BJ (cell line): ENCODE measurements around the gene SLC27A4. TPM values are rescaled to one million over a fixed set of nuclear protein-coding genes. Genes with fewer than 3 reads are reported as not detected.

Experiments used
- CTCF ChIA-PET: fragments of 350-600 bp; formaldehyde crosslinking; extraction: SDS; loops from one replicate; lab custom pipeline; 2021; ENCODE audit warnings: antibody characterized with exemption, inconsistent platforms; lab: Yijun Ruan, JAX
- POLR2A ChIA-PET: fragments of 300-600 bp; sonication (Branson Sonifier 250); formaldehyde crosslinking; extraction: SDS; loops from one replicate; lab custom pipeline; 2021; ENCODE audit warnings: antibody characterized with exemption; lab: Charles Lee
- DNase-seq: peaks from one replicate; pipeline ENCODE4 v3.0.0-alpha.2; 2011; ENCODE audit warnings: low read depth
- H3K27me3 ChIP-seq: 2 replicates; pipeline ENCODE4 v1.6.0; 2011; ENCODE audit warnings: low read length; ENCODE audit not compliant: control insufficient read depth, insufficient read depth
- H3K36me3 ChIP-seq: 2 replicates; pipeline ENCODE4 v1.5.1; 2011; ENCODE audit warnings: low read length; ENCODE audit not compliant: control insufficient read depth, insufficient read depth
- H3K4me3 ChIP-seq: 2 replicates; pipeline ENCODE4 v1.5.1; 2011; ENCODE audit warnings: low read depth, mild to moderate bottlenecking, control low read depth, low read length
- polyA plus RNA-seq: library from polyadenylated mRNA; depleted of rRNA; stranded (reverse); fragments of >200 nt; gene quantifications from 2 replicates; pipeline ENCODE4 v1.2.3, GENCODE V29; 2011; rRNA removed
- TF ChIP-seq, protein P1 (sequence below): IDR thresholded peaks from 2 replicates; pipeline ENCODE4 v1.5.1; 2011; ENCODE audit warnings: low read depth, mild to moderate bottlenecking, control low read depth, inconsistent platforms, low read length, moderate library complexity; ENCODE audit not compliant: insufficient read depth

Gene SLC27A4
- polyA plus RNA-seq, 1 experiment, result 15.2 TPM

- POLR2A ChIA-PET, result no interaction called here
- Histone ChIP-seq H3K27me3 (peaks cover 2% of the 10 kb centered on the region; the same call in 1 of the 2 replicates), H3K4me3 (no peak overlapping the region), H3K36me3 (no peaks in the 10 kb centered on the region)
- CTCF ChIA-PET, result interaction anchor here (1.4 to 10.5 kb wide), 4 partner anchors 11 to 112 kb away, joined by 6 to 108 read pairs (median 28); no protein-coding TSS in a partner anchor
- TF ChIP-seq, protein P1, sequence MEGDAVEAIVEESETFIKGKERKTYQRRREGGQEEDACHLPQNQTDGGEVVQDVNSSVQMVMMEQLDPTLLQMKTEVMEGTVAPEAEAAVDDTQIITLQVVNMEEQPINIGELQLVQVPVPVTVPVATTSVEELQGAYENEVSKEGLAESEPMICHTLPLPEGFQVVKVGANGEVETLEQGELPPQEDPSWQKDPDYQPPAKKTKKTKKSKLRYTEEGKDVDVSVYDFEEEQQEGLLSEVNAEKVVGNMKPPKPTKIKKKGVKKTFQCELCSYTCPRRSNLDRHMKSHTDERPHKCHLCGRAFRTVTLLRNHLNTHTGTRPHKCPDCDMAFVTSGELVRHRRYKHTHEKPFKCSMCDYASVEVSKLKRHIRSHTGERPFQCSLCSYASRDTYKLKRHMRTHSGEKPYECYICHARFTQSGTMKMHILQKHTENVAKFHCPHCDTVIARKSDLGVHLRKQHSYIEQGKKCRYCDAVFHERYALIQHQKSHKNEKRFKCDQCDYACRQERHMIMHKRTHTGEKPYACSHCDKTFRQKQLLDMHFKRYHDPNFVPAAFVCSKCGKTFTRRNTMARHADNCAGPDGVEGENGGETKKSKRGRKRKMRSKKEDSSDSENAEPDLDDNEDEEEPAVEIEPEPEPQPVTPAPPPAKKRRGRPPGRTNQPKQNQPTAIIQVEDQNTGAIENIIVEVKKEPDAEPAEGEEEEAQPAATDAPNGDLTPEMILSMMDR, result no peak
- no peak for DNase-seq
Observed at GRCh38 chr9:128408963-128409431, 68.7 kb downstream of the SLC27A4 start.

- H3K36me3 ChIP-seq, result no peaks in the 10 kb centered on the region
- H3K27me3 ChIP-seq, result peaks cover 2% of the 10 kb centered on the region; the same call in 1 of the 2 replicates
- ChIA-PET POLR2A (no interaction called here), CTCF (interaction anchor here (1.4 to 10.5 kb wide), 5 partner anchors 11 to 112 kb away, joined by 6 to 108 read pairs (median 24); partner anchors contain the start of gene CERCAM)
- H3K4me3 ChIP-seq, result no peak overlapping the region
- no peak for DNase-seq
- TF ChIP-seq, protein P1, result no peak
Observed at GRCh38 chr9:128409450-128409849, 69.1 kb downstream of the SLC27A4 start.

DNA sequence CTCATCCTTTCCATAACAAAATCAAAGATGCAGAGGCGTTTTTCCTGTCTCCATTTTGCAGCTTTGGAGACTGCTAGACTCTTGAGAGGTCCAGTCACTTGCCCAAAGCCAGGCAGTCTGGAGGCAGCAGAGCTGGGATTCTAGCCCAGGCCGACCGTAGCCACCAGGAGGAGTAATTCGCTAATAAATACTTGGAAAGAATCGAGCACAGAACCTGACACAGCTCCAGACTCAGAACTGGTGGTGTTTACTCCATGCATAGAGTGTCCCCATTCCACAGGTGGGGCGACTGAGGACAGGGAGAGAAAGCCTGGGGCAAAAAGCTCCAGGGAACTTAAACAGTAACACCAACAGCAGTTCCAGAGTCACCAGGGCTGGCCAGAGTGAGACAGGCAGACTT is 69.7 kb downstream of the SLC27A4 start:
- Histone ChIP-seq H3K27me3 (peaks cover 2% of the 10 kb centered on the region; the same call in 1 of the 2 replicates), H3K36me3 (no peaks in the 10 kb centered on the region), H3K4me3 (no peak overlapping the region)
- ChIA-PET CTCF (interaction anchor here (0.8 to 10.5 kb wide), 7 partner anchors 10 to 113 kb away, joined by 4 to 108 read pairs (median 21); partner anchors contain the start of gene CERCAM), POLR2A (no interaction called here)
- DNase-seq, result no peak
- TF ChIP-seq, protein P1, result peak; percentile 36

Other genes starting within 250 kb of the SLC27A4 start
- gene PTGES2, start 212.8 kb upstream of the SLC27A4 start, polyA plus RNA-seq, result 59.7 and 91.9 TPM in 2 replicates
- gene LCN2, start 191.1 kb upstream of the SLC27A4 start, polyA plus RNA-seq, result not detected in 2 replicates
- gene BBLN, start 180.3 kb upstream of the SLC27A4 start, polyA plus RNA-seq, result 45.0 and 60.4 TPM in 2 replicates
- 24.0 and 36.0 TPM in 2 replicates for gene CIZ1, start 149.0 kb upstream of the SLC27A4 start, polyA plus RNA-seq
- 6.4 and 8.4 TPM in 2 replicates for gene DNM1, start 137.1 kb upstream of the SLC27A4 start, polyA plus RNA-seq
- gene GOLGA2, start 64.5 kb upstream of the SLC27A4 start, polyA plus RNA-seq, result 86.6 and 91.1 TPM in 2 replicates
- 76.4 and 77.4 TPM in 2 replicates for gene SWI5, start 64.3 kb upstream of the SLC27A4 start, polyA plus RNA-seq
- gene TRUB2, start 18.1 kb upstream of the SLC27A4 start, polyA plus RNA-seq, result 20.6 and 25.9 TPM in 2 replicates
- gene COQ4, start 17.7 kb upstream of the SLC27A4 start, polyA plus RNA-seq, result 27.3 and 34.6 TPM in 2 replicates
- 68.7 and 95.7 TPM in 2 replicates for gene URM1, start 30.8 kb downstream of the SLC27A4 start, polyA plus RNA-seq
- 193 and 309 TPM in 2 replicates for gene CERCAM, start 80.3 kb downstream of the SLC27A4 start, polyA plus RNA-seq
- gene ODF2, start 115.5 kb downstream of the SLC27A4 start, polyA plus RNA-seq, result 16.3 and 21.5 TPM in 2 replicates
- 22.0 and 25.0 TPM in 2 replicates for gene GLE1, start 164.2 kb downstream of the SLC27A4 start, polyA plus RNA-seq
- 201 and 317 TPM in 2 replicates for gene SPTAN1, start 212.1 kb downstream of the SLC27A4 start, polyA plus RNA-seq